C1 segment of cervical spinal cord (tissue), 14 donors: ENCODE data around the gene ANKRD24.
A peak's percentile ranks its signal among the peaks of the same experiment; 100 is the strongest.
"Not testable (repeated sequence)": the region's sequence is repeated elsewhere in the genome, so short reads cannot be mapped to it uniquely, and the experiment has no call there.

ENCODE experiments used
- DNase-seq, 14 donors: peaks; one replicate each; lab custom pipeline; 2025; lab: John Stamatoyannopoulos, UW

The ANKRD24 gene

GRCh38 chr19:4182084-4182810, at the start of gene ANKRD24, which contains the start of gene SIRT6:
Gene ANKRD24 (plus strand): TSS chr19:4182689. CDS start chr19:4186426, 3,737 bp downstream.
Gene SIRT6 (minus strand): TSS chr19:4182563. CDS start chr19:4182539, 24 bp downstream.
- DNase-seq = peak; percentile 67 to 95 (median 89)

GRCh38 chr19:4134351-4134750, 48.1 kb upstream of the ANKRD24 start:
- DNase-seq = no peak

DNA sequence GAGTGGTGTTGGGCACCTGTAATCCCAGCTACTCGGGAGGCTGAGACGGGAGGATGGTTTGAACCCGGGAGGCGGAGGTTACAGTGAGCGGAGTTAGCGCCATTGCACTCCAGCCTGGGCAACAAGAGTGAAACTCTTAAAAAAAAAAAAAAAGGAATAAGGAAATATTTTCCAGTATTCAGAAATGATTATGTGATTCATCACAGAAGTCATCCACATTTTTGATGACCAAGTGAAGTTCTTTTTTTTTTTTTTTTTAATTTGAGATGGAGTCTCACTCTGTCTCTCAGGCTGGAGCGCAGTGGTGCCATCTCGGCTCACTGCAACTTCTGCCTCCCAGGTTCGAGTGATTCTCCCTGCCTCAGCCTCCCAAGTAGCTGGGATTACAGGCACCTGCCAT, 47.1 kb upstream of the ANKRD24 start:
- DNase-seq = not testable (repeated sequence)

GRCh38 chr19:4136680-4137088, 45.8 kb upstream of the ANKRD24 start:
- no peak for DNase-seq

GRCh38 chr19:4138445-4138844, 44.0 kb upstream of the ANKRD24 start:
- no peak for DNase-seq

DNA sequence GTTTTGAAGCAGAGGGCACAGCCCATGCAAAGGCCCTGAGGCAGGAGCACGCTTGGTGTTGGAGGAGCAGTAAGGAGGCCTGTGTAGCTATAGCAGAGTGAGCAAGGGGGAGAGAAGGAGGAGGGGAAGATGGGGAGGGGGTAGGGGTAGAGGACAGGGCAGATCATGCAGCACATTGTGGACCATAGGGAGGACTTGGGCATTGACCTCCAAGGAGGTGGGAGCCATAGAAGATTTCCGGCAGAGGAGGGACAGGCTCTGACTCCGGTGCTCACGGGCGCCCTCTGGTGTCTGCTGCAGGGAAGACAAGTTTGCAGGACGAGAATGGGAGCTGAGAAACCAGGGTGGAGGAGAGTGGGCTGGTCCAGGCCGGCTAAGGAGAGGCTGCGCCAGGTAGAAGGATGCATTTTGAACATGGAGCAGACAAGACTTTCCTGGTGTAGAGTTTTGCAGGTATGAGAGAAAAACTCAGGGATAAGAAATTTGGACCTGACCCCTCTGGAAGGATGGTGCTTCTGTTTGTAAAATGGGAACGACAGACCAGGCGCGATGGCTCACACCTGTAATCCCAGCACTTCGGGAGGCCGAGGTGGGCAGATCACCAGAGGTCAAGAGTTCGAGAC, 42.8 kb upstream of the ANKRD24 start:
- peak in 11 of 14 donors; percentile 3 to 66 (median 39) for DNase-seq

DNA sequence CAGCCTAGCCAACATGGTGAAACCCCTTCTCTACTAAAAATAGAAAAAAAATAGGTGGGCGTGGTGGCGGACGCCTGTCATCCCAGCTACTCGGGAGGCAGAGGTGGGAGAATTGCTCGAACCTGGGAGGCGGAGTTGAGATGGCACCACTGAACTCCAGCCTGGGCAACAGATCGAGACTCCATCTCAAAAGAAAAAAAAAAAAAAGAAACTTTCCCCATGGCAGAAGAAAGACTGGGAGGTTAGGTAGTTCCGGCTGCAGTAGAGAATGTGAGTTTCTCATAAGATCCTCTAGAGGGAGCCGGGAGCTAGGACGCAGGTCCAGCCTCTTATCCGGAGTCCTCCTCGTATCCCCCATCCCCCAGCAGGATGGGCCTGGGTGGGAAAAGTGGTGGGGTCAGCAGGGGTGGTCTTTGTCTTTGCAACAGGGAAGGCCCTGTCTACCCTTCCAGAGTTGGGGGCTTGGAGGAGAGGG, 42.2 kb upstream of the ANKRD24 start:
- peak in 1 of 14 donors; percentile 5 for DNase-seq

- DNase-seq = not testable (repeated sequence)
Measured at GRCh38 chr19:4142916-4143315, 39.6 kb upstream of the ANKRD24 start.

- DNase-seq = no peak
Measured at GRCh38 chr19:4144666-4145249, 37.7 kb upstream of the ANKRD24 start.

DNA sequence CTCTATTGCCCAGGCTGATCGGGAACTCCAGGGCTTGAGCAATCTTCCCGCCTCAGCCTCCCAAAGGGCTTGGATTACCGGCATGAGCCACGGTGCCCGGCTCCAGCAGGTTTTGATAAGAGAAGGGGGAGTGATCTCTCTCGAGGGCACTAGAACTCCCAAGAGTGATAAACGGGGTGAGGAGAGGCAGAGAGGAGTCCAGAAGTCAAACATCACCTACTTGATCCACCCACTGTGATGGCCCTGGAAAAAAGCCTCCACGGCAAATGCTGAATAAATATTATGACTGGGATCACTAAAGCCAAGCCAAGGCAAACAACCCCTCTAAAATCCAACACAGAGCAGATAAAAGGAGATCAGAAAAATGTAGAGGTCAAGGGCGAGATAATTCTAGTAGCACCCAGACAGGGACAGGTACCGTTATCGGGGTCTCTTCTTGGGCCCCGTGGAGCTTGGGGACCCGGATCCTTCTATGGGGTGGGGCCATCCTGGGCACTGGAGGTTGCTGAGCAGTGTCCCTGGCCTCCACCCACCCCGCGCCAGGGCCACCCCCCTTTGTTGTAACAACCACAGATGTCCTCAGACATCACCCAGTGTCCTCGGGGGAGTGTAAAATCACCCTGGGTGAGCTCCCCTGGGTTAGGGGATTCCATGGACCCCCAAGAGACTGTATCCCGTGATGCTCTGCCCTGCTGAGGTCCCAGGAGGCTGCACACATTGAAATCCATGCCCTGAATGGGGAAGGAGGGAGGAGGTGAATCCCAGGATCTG, 32.8 kb upstream of the ANKRD24 start:
- no peak for DNase-seq

DNA sequence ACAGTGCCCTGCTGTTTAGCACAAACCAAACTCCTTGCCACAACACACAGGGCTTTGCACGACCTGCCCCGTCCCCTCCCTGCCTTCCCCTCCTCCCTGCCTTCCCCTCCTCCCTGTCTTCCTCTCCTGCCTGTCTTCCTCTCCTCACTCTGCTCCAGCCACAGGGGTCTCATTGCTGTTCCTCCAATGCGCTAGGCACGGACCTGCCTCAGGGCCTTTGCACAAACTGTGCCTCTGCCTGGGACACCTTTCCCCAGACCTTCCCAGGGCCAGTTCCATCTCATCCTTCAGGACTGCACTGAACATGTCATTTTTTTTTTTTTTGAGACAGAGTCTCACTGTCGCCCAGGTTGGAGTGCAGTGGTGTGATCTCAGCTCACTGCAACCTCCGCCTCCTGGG, 30.9 kb upstream of the ANKRD24 start:
- no peak for DNase-seq

DNA sequence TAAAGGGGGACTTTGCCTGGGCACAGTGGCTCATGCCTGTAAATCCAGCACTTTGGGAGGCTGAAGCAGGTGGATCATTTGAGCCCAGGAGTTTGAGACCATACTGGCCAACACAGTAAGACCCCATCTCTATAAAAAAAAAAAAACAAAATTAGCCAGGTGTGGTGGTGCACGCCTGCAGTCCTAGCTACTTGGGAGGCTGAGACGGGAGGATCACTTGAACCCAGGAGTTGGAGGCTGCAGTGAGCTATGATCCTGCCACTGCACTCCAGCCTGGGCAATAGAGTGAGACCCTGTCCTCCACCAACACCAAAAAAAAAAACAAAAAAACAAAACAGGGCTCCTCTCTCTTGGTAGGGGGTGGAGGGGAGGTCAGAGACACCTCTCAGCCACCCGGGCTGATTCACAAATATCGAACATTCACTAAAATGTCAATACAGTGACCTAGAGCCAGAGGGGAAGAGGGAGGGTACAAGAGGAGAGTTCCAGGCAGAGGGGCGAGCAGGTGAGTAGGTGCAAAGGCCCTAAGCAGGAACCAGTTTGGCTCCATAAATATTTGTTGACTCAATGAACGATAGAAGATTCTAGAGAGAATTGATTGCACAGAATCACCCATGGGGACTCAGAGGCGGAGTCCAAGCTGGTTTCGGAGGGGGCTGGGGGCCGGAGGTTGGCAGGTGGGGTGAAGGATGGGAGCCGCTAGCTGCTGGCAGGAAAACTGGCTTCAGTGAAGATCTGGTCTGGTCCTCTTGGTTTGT, 30.1 kb upstream of the ANKRD24 start:
- no peak for DNase-seq

DNA sequence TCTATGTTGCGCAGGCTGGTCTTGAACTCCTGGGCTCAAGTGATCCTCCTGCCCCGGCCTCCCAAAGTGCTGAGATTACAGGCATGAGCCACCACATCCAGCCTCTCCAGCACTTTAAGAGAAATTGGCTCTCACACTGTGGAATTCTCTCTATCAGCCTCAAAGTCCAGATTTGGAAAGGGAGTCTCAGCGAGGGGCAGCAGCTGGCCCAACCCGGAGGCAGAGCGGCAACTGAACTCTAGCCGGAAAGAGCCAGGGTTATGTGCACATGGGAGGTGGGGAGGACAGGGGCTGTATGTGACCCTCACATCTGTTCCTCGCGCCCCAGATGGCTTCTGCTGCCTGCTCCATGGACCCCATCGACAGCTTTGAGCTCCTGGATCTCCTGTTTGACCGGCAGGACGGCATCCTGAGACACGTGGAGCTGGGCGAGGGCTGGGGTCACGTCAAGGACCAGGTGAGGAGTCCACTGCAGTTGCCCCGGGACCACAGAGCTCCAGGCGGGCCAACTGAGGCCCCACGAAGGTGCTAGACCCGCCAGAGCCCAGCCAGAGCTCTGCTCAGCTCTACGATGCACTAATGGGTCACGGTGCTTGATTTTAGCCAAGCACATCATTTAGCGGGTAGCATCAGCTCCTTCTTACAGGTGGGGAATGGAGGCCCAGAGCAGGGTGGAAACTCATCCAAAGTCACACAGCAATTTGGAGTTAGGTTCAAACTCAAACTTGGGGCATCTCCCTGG, 27.7 kb upstream of the ANKRD24 start:
- DNase-seq = no peak

DNA sequence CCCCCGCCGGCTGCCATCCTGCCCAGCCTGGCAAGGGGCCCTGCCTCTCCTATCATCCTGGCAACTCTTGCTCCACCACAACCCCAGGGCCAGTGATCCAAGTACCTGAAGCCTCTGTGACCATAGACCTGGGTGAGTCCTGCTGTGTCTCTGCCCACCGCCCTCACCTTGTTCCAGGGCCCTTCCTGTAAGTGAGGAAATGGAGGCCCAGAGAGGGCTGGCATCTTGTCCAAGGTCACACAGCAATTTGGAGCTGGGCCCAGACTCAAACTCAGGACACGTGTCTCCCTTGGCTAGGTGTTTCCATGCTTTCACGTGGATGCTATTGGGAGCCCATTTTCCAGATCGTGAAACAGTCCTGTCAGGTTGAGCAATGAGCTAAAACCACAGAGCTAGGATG, 25.3 kb upstream of the ANKRD24 start:
- no peak for DNase-seq

- DNase-seq = not testable (repeated sequence)
Measured at GRCh38 chr19:4157971-4158370, 24.5 kb upstream of the ANKRD24 start.

DNA sequence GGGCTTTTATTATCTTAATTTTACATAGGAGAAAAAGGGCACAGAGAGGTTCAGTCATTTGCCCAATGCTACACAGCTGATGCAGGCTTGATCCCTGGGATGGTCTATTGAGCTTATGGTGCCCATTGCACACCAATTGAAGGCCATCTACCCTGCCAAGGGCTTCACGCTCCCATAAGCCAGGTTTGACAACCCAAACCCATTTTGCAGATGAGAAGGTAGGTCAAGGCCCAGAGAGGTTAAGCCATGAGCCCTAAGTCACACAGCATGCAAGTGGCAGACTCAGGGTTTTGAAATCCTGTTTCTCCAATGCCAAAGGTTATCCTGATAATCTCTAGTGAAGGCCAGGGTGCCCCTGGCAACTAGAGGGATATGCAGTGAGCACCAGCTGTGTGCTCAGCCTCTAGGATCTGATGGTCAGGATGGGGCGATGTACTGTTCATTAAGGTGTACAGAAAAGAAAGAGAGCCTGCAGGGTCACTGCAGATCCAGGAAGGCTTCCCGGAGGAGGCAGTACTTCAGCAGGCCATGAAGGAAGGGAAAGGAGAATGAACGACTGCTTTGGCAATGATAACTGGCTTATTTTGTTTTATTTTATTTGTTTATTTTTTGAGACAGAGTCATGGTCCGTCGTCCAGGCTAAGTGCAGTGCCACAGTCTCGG, 20.9 kb upstream of the ANKRD24 start:
- no peak for DNase-seq

- no peak for DNase-seq
Measured at GRCh38 chr19:4164262-4164661, 18.2 kb upstream of the ANKRD24 start.

- DNase-seq = no peak
Measured at GRCh38 chr19:4171676-4172075, 10.8 kb upstream of the ANKRD24 start.

DNA sequence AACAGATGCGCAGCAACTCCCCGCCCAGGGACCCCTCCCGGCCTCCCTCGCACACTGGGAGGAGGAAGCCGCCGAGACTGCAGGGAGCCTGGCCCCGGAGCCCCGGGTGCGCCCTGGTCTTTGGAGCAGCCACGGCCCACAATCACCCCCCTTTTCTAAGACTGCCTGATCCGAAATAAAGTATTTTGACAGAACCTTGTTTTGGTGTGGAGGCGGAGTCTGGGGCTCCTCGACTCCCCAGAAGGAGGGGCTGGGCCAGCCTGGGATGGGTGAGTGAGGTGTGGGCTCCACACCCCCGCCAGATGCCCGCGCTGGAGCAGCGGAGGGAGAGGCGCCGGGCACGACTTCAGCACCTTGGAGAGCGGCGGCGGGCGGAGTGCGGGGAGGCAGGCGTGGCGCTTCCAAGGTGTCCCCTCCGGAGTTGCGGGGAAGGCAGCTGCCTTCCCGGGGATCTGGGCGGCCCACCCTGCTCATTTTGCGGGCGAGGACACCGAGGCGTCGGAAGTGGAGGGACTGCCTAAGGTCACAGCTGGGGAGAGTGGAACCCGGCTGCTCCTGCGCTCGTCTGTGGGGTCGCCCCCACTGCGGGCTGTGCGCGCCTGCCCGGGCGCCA, 9.5 kb upstream of the ANKRD24 start:
- DNase-seq = peak in 3 of 14 donors; percentile 1 to 7 (median 6)
